ENCODE results near the gene SQOR. TPM values are rescaled to one million over a fixed set of nuclear protein-coding genes. Genes with fewer than 3 reads are reported as not detected.
A peak's percentile ranks its signal among the peaks of the same experiment; 100 is the strongest.

The SQOR gene
- total RNA-seq, 2 donors from 2014 or later: 21.2 to 30.7 TPM

DNA sequence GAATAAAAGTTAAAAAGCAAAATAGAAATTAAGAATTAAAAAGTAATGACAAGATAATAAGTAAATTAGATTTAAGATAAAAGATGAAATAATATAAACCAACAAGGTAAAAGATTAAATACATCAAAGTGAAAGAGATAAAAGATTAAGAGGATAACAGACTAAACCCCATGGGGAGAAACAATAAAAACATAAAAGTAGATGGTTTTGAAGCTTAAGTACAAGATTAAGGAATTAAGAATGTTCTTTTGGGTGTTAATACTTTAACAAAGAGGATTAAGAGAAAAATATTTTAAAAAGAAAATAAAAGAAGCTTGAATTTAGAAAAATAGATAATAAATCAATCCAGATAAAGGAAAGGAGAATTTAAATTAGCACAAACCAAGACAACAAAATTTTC, 85.4 kb downstream of the SQOR start:
- DNase-seq (ENCODE audit: low spot score): no peak
- TF ChIP-seq, protein P1, sequence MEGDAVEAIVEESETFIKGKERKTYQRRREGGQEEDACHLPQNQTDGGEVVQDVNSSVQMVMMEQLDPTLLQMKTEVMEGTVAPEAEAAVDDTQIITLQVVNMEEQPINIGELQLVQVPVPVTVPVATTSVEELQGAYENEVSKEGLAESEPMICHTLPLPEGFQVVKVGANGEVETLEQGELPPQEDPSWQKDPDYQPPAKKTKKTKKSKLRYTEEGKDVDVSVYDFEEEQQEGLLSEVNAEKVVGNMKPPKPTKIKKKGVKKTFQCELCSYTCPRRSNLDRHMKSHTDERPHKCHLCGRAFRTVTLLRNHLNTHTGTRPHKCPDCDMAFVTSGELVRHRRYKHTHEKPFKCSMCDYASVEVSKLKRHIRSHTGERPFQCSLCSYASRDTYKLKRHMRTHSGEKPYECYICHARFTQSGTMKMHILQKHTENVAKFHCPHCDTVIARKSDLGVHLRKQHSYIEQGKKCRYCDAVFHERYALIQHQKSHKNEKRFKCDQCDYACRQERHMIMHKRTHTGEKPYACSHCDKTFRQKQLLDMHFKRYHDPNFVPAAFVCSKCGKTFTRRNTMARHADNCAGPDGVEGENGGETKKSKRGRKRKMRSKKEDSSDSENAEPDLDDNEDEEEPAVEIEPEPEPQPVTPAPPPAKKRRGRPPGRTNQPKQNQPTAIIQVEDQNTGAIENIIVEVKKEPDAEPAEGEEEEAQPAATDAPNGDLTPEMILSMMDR (IDR thresholded peaks at IDR 0.05): no peak
- no peak overlapping the region for H3K27ac ChIP-seq
- no peaks in the 10 kb centered on the region for H3K36me3 ChIP-seq
- H3K4me3 ChIP-seq: no peak overlapping the region
- no peaks in the 10 kb centered on the region for H3K4me1 ChIP-seq
- H3K9me3 ChIP-seq: no peaks in the 10 kb centered on the region
- no peaks in the 10 kb centered on the region for H3K27me3 ChIP-seq

DNA sequence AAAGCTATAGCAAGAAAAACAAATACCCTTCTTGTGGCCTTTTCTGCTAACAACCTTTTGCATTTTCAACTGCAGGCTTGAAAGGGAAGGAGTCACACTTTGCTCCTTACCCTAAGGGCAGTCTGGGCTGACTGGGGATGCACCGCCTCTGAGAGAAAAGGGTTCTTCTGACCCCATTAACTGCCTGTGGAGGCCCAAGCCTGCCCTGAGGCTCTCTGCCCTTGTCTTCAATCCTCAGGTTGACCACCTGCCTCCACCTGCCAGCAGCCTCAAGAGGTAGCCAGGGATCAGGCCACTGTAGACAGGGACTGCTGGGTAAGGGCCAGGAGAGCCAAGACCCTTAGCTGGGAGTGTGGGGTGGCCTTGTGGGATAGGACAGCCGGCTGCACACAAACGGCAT, 93.8 kb downstream of the SQOR start:
- TF ChIP-seq, protein P1 (IDR thresholded peaks at IDR 0.05): no peak
- Histone ChIP-seq H3K9me3 (no peaks in the 10 kb centered on the region), H3K4me3 (no peak overlapping the region), H3K27me3 (no peaks in the 10 kb centered on the region), H3K27ac (no peak overlapping the region), H3K4me1 (peaks cover 0 to 18% of the 10 kb centered on the region in 2 donors), H3K36me3 (no peaks in the 10 kb centered on the region)
- DNase-seq (ENCODE audit: low spot score): no peak

DNA sequence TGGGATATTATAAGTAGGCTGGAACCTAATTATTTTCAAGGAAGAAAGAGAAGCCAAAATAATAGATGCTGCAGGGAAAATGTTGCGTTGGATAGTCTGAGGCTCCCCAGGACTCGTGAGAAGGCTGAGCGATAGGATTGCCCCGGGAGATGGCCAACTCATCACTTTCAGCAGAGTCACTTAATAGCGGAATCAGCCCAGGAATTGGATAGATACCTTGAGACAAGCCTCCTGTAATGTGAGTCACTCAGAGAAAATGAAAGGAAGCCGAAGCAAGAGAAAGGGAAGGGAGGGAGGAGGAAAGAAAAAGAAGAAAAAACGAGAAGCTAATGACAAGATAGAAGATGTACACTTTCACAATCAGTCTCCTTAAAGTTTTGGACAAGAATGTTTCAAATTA, 94.3 kb downstream of the SQOR start:
- H3K4me3 ChIP-seq: no peak overlapping the region
- DNase-seq (ENCODE audit: low spot score): no peak
- H3K36me3 ChIP-seq: no peaks in the 10 kb centered on the region
- peaks cover 0 to 21% of the 10 kb centered on the region in 2 donors for H3K4me1 ChIP-seq
- no peaks in the 10 kb centered on the region for H3K9me3 ChIP-seq
- TF ChIP-seq, protein P1 (IDR thresholded peaks at IDR 0.05): no peak
- no peaks in the 10 kb centered on the region for H3K27me3 ChIP-seq
- H3K27ac ChIP-seq: no peak overlapping the region

DNA sequence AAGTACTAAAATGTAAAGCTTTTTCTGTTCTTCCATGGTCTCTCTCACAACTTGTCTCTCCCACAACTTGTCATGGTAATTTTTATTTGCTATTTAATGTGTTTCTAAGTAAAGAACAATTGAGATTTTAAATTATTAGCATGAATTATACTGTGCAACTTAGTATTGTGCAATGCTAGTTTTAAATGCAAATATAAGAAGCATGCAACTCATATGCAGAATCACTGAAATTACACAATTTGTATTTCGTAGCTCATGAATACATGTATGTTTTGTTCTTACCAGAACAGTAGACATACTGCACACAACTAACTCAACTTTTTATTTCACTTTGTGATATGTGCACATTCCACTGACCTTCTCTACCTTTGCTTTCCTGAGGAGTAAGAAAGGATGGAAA, 96.5 kb downstream of the SQOR start:
- no peak for DNase-seq (ENCODE audit: low spot score)
- Histone ChIP-seq H3K4me3 (no peak overlapping the region), H3K9me3 (no peaks in the 10 kb centered on the region), H3K27ac (no peak overlapping the region), H3K4me1 (peaks cover 0 to 21% of the 10 kb centered on the region in 2 donors), H3K36me3 (no peaks in the 10 kb centered on the region), H3K27me3 (no peaks in the 10 kb centered on the region)
- TF ChIP-seq, protein P1 (IDR thresholded peaks at IDR 0.05): no peak

DNA sequence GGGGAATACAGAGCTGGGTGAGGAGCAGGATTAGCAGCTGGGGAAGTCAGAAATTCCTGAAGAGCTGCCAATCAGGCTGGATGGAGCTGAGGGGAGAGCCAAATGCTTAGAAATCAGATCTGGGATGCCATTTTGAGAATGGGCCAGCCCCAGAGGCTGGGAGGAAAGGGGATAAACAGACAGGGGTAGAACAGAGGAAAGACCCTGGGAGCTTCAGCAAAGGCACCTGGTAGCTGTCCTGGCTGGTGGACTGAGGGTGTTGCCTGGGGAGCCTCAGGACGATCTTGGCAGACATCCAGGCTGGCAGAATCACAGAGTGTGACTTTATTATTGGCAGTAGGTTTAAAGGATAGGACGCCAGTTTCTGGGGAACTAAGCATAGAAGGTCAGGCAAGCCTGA, 97.8 kb downstream of the SQOR start:
- H3K27me3 ChIP-seq: no peaks in the 10 kb centered on the region
- TF ChIP-seq, protein P1 (IDR thresholded peaks at IDR 0.05): no peak
- peak overlapping the region in 1 of 2 donors; percentile 60 for H3K27ac ChIP-seq
- peaks cover 0 to 21% of the 10 kb centered on the region in 2 donors for H3K4me1 ChIP-seq
- no peak for DNase-seq (ENCODE audit: low spot score)
- no peaks in the 10 kb centered on the region for H3K9me3 ChIP-seq
- no peaks in the 10 kb centered on the region for H3K36me3 ChIP-seq
- no peak overlapping the region for H3K4me3 ChIP-seq

DNA sequence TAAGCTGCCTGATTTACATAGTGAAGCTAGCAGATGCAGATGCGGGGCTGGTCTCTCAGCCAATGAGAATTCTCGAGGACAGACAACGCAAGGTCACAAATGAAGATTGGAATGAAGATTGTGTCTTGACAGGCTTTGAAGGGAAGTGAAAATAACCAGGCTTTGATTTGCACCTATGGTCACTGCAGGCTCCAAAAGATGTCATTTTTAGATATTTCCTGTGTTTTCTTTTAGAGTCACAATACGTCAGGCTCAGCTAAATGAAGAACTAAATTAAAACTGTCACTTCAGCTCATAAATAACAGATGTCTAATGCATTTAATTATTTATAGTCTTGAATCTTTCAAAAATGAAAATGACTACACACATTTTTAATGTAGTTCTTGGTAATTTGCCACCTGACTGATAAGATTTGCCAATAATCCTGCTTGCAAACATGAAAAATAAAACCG, 99.5 kb downstream of the SQOR start:
- Histone ChIP-seq H3K36me3 (no peaks in the 10 kb centered on the region), H3K4me1 (peaks cover 0 to 21% of the 10 kb centered on the region in 2 donors)

More for the DNA sequence above, 99.5 kb downstream of the SQOR start:
- H3K9me3 ChIP-seq: no peaks in the 10 kb centered on the region
- H3K4me3 ChIP-seq: no peak overlapping the region
- no peak for DNase-seq (ENCODE audit: low spot score)
- H3K27ac ChIP-seq: no peak overlapping the region
- no peaks in the 10 kb centered on the region for H3K27me3 ChIP-seq
- TF ChIP-seq, protein P1 (IDR thresholded peaks at IDR 0.05): no peak

All from right atrium auricular region (tissue), 2 donors.